ENCODE measurements around the gene CAND2.
A peak's percentile ranks its signal among the peaks of the same experiment; 100 is the strongest.
"Not testable (repeated sequence)": the region's sequence is repeated elsewhere in the genome, so short reads cannot be mapped to it uniquely, and the experiment has no call there.

The CAND2 gene

GRCh38 chr3:12875857-12876836 is 79.7 kb downstream of the CAND2 start:
- DNase-seq: peak in 6 of 42 donors; percentile 11 to 33 (median 26)
- intact Hi-C loops (cut with DNase I): no loop called here

GRCh38 chr3:12877040-12877439 is 80.6 kb downstream of the CAND2 start:
- DNase-seq: no peak
- intact Hi-C loops (cut with DNase I): no loop called here

DNA sequence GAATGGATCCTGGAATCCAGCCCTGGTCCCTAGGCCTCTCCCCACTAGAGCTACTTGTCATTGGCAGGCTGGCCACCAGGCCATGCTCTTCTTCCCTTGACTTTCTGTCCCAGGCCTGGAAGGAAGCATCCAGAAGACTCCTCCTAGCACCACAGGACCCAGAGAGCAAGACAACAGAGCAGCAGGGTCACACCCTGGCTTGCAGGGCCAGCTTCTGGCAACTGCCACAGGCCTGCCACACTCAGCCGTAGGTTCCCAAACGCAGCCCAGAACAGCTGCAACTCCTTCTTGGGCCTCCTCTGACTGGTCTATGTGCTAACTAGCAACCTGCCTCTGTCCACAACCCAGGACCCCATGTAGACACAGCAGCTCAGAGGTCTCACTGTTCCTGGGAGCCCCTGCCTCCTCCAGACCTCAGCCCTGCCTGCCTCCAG is 81.7 kb downstream of the CAND2 start:
- intact Hi-C loops (cut with DNase I): no loop called here
- DNase-seq: no peak

GRCh38 chr3:12878758-12879157 is 82.3 kb downstream of the CAND2 start:
- intact Hi-C loops (cut with DNase I); DNase-seq: not testable (repeated sequence)

GRCh38 chr3:12879191-12879815 is 82.8 kb downstream of the CAND2 start:
- intact Hi-C loops (cut with DNase I): no loop called here
- DNase-seq: peak in 31 of 42 donors; percentile 20 to 78 (median 53)

DNA sequence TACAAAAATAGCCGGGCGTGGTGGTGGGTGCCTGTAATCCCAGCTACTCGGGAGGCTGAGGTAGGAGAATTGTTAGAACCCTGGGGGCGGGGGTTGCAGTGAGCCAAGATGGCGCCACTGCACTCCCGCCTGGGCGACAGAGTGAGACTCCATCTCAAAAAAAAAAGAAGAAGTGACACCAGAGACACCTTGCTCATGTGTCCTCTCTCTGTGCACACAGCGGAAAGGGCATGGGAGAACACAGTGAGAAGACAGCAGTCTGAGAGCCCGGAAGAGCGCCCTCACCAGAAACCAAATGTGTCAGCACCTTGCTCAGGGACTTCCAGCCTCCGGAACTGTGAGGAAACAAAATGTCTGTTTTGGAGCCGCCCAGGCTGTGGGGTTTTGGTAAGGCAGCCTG is 85.4 kb downstream of the CAND2 start:
- DNase-seq; intact Hi-C loops (cut with DNase I): not testable (repeated sequence)

GRCh38 chr3:12882336-12883310 is 86.1 kb downstream of the CAND2 start:
- intact Hi-C loops (cut with DNase I): no loop called here
- no peak for DNase-seq

- peak in 41 of 42 donors; percentile 36 to 85 (median 66) for DNase-seq
- intact Hi-C loops (cut with DNase I): no loop called here
These were observed 87.8 kb downstream of the CAND2 start for GRCh38 chr3:12884186-12884680.

Data from head of caudate nucleus (tissue), 42 donors.